HepG2 (cell line): ENCODE measurements around the gene DNM3. TPM values are rescaled to one million over a fixed set of nuclear protein-coding genes. Genes with fewer than 3 reads are reported as not detected.

Experiments
- ATAC-seq: fragments of 200-7000 bp; cut with Tn5 transposase; 3 replicates; pipeline ENCODE4 v1.9.1; 2020; ENCODE audit warnings: mild to moderate bottlenecking, moderate library complexity
- BruUV-seq: library from RNA; stranded (reverse); fragments of 400-500 nt; replicated peaks from 2 replicates; lab custom pipeline; 2021; lab: Mats Ljungman, UMichigan
- CTCF ChIA-PET: fragments of 300-600 bp; formaldehyde crosslinking; extraction: SDS; loops from one replicate; lab custom pipeline; 2021; ENCODE audit warnings: low total read pairs, inconsistent platforms, low intra/inter-chr PET ratio; lab: Yijun Ruan, JAX
- POLR2A ChIA-PET: fragments of 350-600 bp; sonication (Branson Sonifier 250); formaldehyde crosslinking; loops from one replicate; lab custom pipeline; 2020; ENCODE audit warnings: antibody characterized with exemption, inconsistent platforms; lab: Yijun Ruan, JAX
- DNase-seq: peaks from one replicate; pipeline ENCODE4 v3.0.0-alpha.2; 2015; ENCODE audit warnings: low spot score
- FAIRE-seq: peaks from 3 replicates; lab custom pipeline; 2011; peaks lifted over from hg19 to GRCh38; lab: Jason Lieb, UNC
- H2AFZ ChIP-seq: one replicate; pipeline ENCODE4 v1.6.1; 2011; ENCODE audit warnings: low read length, inconsistent platforms
- H3K27ac ChIP-seq: fragments of 300-600 bp; 3 replicates; pipeline ENCODE4 v1.8.0; 2011; ENCODE audit warnings: mixed run types, mild to moderate bottlenecking, mixed read lengths, low read length, inconsistent platforms; ENCODE audit not compliant: insufficient read depth; ENCODE audit errors: extremely low read length
- H3K27me3 ChIP-seq, 2 experiments: fragments of 200-600 bp in 1 of 2; 2 replicates in 1 of 2; 3 replicates in 1 of 2; pipeline versions ENCODE4 v1.6.0 to v1.8.0; 2011; ENCODE audit warnings: low read length in 2 of 2, mild to moderate bottlenecking in 2 of 2, moderate library complexity in 2 of 2, inconsistent platforms in 1 of 2; ENCODE audit not compliant: insufficient read depth in 2 of 2, control insufficient read depth in 1 of 2
- H3K36me3 ChIP-seq, 2 experiments: fragments of 200-600 bp in 1 of 2; replicated peaks in 1 of 2; 2 replicates in 1 of 2; 3 replicates in 1 of 2; pipeline versions ENCODE4 v1.5.1 to v1.8.0; 2011; ENCODE audit warnings: low read length in 2 of 2, inconsistent platforms in 1 of 2; ENCODE audit not compliant: insufficient read depth in 2 of 2, control insufficient read depth in 1 of 2
- H3K4me1 ChIP-seq: 2 replicates; pipeline ENCODE4 v1.5.1; 2012; ENCODE audit warnings: low read length, inconsistent platforms; ENCODE audit not compliant: insufficient read depth
- H3K4me2 ChIP-seq: 2 replicates; pipeline ENCODE4 v1.6.0; 2011; ENCODE audit warnings: low read depth, low read length, inconsistent platforms
- H3K4me3 ChIP-seq, 3 experiments: fragments of 200-600 bp in 1 of 3; sonication (generic), shearing (Covaris generic) in 1 of 3; replicated peaks in 1 of 3; 2 replicates each; pipeline ENCODE4 v1.5.1; 2011 to 2016; ENCODE audit warnings: low read length in 3 of 3, inconsistent platforms in 2 of 3, low read depth in 2 of 3, mild to moderate bottlenecking in 2 of 3, control low read depth in 1 of 3, mixed read lengths in 1 of 3; ENCODE audit not compliant: insufficient read depth in 1 of 3
- H3K79me2 ChIP-seq: one replicate; pipeline ENCODE4 v1.6.1; 2011; ENCODE audit warnings: low read length, inconsistent platforms; ENCODE audit not compliant: insufficient read depth
- H3K9ac ChIP-seq: 2 replicates; pipeline ENCODE4 v1.6.0; 2011; ENCODE audit warnings: mild to moderate bottlenecking, low read depth, low read length, inconsistent platforms; ENCODE audit not compliant: insufficient read depth
- H3K9me3 ChIP-seq: 2 replicates; pipeline ENCODE4 v1.5.1; 2012; ENCODE audit warnings: mild to moderate bottlenecking, low read length
- H4K20me1 ChIP-seq: 2 replicates; pipeline ENCODE4 v1.6.0; 2011; ENCODE audit warnings: inconsistent platforms, mild to moderate bottlenecking, low read length, moderate library complexity; ENCODE audit not compliant: insufficient read depth
- DPF2 ChIP-seq: sonication (generic); formaldehyde crosslinking; IDR thresholded peaks from 2 replicates; pipeline ENCODE4 v1.4.0; 2020; ENCODE audit warnings: mild to moderate bottlenecking, low read depth, missing genetic modification reagents, borderline replicate concordance
- GLMP ChIP-seq: sonication (generic); formaldehyde crosslinking; IDR thresholded peaks from 2 replicates; pipeline ENCODE4 v1.9.0; 2021; ENCODE audit warnings: missing genetic modification reagents, mild to moderate bottlenecking, borderline replicate concordance
- GTF2F1 ChIP-seq: fragments of 150-350 bp; IDR thresholded peaks from 2 replicates; pipeline ENCODE4 v1.6.1; 2014; ENCODE audit warnings: low read length
- HMGXB4 ChIP-seq, 2 experiments: sonication (generic) in 1 of 2; formaldehyde crosslinking in 1 of 2; IDR thresholded peaks; 2 replicates each; pipeline versions ENCODE4 v1.4.0 to v1.6.1; 2018 to 2020; ENCODE audit warnings: missing genetic modification reagents in 2 of 2, borderline replicate concordance in 1 of 2, low read depth in 1 of 2, mild to moderate bottlenecking in 1 of 2, missing biosample characterization in 1 of 2
- MAFK ChIP-seq, 2 experiments: IDR thresholded peaks in 1 of 2; conservative IDR thresholded peaks in 1 of 2; 2 replicates each; pipeline ENCODE4 v1.6.1; 2011; ENCODE audit warnings: improper control_type of control experiment in 2 of 2, low read length in 2 of 2
- MAZ ChIP-seq, 2 experiments: sonication (generic) in 1 of 2; formaldehyde crosslinking in 1 of 2; IDR thresholded peaks; 2 replicates each; pipeline versions ENCODE4 v1.5.0 to v1.6.1; 2012 to 2020; ENCODE audit warnings: low read depth in 2 of 2, mild to moderate bottlenecking in 2 of 2, borderline replicate concordance in 1 of 2, improper control_type of control experiment in 1 of 2, low read length in 1 of 2, missing genetic modification reagents in 1 of 2, moderate library complexity in 1 of 2
- NONO ChIP-seq, 2 experiments: fragments of 450-650 bp in 1 of 2; sonication (generic) in 1 of 2; formaldehyde crosslinking in 1 of 2; IDR thresholded peaks in 1 of 2; conservative IDR thresholded peaks in 1 of 2; 2 replicates each; pipeline versions ENCODE4 v1.6.1 to v1.8.0; 2017 to 2022; ENCODE audit warnings: mild to moderate bottlenecking in 1 of 2, missing genetic modification reagents in 1 of 2, moderate library complexity in 1 of 2
- PHB2 ChIP-seq: fragments of 450-650 bp; IDR thresholded peaks from 2 replicates; pipeline ENCODE4 v1.6.1; 2018; ENCODE audit not compliant: partially characterized antibody
- RFX5 ChIP-seq: IDR thresholded peaks from 2 replicates; pipeline ENCODE4 v1.6.1; 2011; ENCODE audit warnings: low read depth, low read length, improper control_type of control experiment
- SMAD9 ChIP-seq: sonication (generic); formaldehyde crosslinking; IDR thresholded peaks from 2 replicates; pipeline ENCODE4 v1.5.1; 2020; ENCODE audit warnings: mild to moderate bottlenecking, missing genetic modification reagents
- TBL1XR1 ChIP-seq: fragments of 150-350 bp; IDR thresholded peaks from 2 replicates; pipeline ENCODE4 v1.6.1; 2014; ENCODE audit warnings: borderline replicate concordance, low read length; ENCODE audit not compliant: partially characterized antibody
- TFAP4 ChIP-seq: sonication (generic); IDR thresholded peaks from 2 replicates; pipeline ENCODE4 v1.6.1; 2016; ENCODE audit warnings: low read depth, borderline replicate concordance
- TMF1 ChIP-seq: sonication (generic); formaldehyde crosslinking; IDR thresholded peaks from 2 replicates; pipeline ENCODE4 v1.8.1; 2022; ENCODE audit warnings: low read depth, missing genetic modification reagents
- ZFP37 ChIP-seq: sonication (generic); formaldehyde crosslinking; IDR thresholded peaks from 2 replicates; pipeline ENCODE4 v1.4.0; 2020; ENCODE audit warnings: missing genetic modification reagents, borderline replicate concordance
- ZFY ChIP-seq: sonication (generic); formaldehyde crosslinking; IDR thresholded peaks from 2 replicates; pipeline ENCODE4 v1.4.0; 2020; ENCODE audit warnings: missing genetic modification reagents
- ZNF160 ChIP-seq: sonication (generic); formaldehyde crosslinking; IDR thresholded peaks from 2 replicates; pipeline ENCODE4 v1.8.0; 2022; ENCODE audit warnings: mild to moderate bottlenecking, inconsistent platforms, missing genetic modification reagents
- ZNF3 ChIP-seq: IDR thresholded peaks from 2 replicates; pipeline ENCODE4 v1.7.0; 2017; ENCODE audit warnings: inconsistent platforms
- ZNF329 ChIP-seq: sonication (generic); formaldehyde crosslinking; IDR thresholded peaks from 2 replicates; pipeline ENCODE4 v1.9.0; 2021; ENCODE audit warnings: low read depth, mild to moderate bottlenecking, missing genetic modification reagents
- ZNF589 ChIP-seq: sonication (generic); formaldehyde crosslinking; conservative IDR thresholded peaks from 2 replicates; pipeline ENCODE4 v1.8.0; 2022; ENCODE audit warnings: mild to moderate bottlenecking, moderate library complexity, missing genetic modification reagents
- WGBS: methylation state at CpG from one replicate; pipeline ENCODE4 v1.1.6; 2017; ENCODE audit warnings: low lambda C conversion rate; 5-methylcytosine and 5-hydroxymethylcytosine counted together
- in situ Hi-C: cut with HindIII; loops from 2 replicates; pipeline ENCODE4 v1.10.0; 2017; ENCODE audit warnings: low pct_unique_long_range_greater_than_20kb; ENCODE audit not compliant: extremely low pct_ligation_motif_present
- intact Hi-C: fragments of 100-400 bp; cut with micrococcal nuclease; formaldehyde crosslinking; loops from one replicate; pipeline ENCODE4 v1.10.0; 2022; ENCODE audit not compliant: unreplicated experiment
- polyA plus RNA-seq, 8 experiments: library from polyadenylated mRNA; depleted of rRNA in 3 of 8; stranded (reverse) in 7 of 8; unstranded in 1 of 8; fragments of >200 nt; fragmentation: Illumina TruSeq in 4 of 8; extraction: Trizol in 4 of 8; gene quantifications; 2 replicates each; pipeline versions ENCODE4 v1.2.1 to v1.2.3, GENCODE V29; 2011 to 2016; ENCODE audit warnings: low read depth in 4 of 8, missing spikeins in 1 of 8, mixed read lengths in 1 of 8; ENCODE audit not compliant: insufficient read depth in 1 of 8
- total RNA-seq, 5 experiments: library from RNA; depleted of rRNA; stranded (reverse); fragments of >200 nt; fragmentation: Illumina TruSeq; extraction: Trizol; gene quantifications; 2 replicates each; pipeline ENCODE4 v1.2.3, GENCODE V29; 2016; ENCODE audit warnings: low read depth in 1 of 5

Gene DNM3
- total and polyA plus RNA-seq, 2 of the 13 experiments (the other 11 are each of a cell fraction or from before 2014, with no cell fraction given) = 0.05 TPM; not detected in 1

- H3K79me2 ChIP-seq = no peaks in the 10 kb centered on the region
- no peak overlapping the region for H2AFZ ChIP-seq
- H4K20me1 ChIP-seq = no peaks in the 10 kb centered on the region
- 45% methylated on average over 5 of the region's 5 CpGs for WGBS
- no peak for DNase-seq
- no peak for ATAC-seq
- ChIA-PET CTCF (no interaction called here), POLR2A (no interaction called here)
- H3K4me2 ChIP-seq = no peak overlapping the region
- no peak overlapping the region for H3K27ac ChIP-seq
- FAIRE-seq = no peak
- H3K27me3 ChIP-seq = no peaks in the 10 kb centered on the region
- no peak overlapping the region for H3K4me3 ChIP-seq
- no TSS peak for BruUV-seq
- H3K36me3 ChIP-seq = no peaks in the 10 kb centered on the region
- in situ Hi-C loops (no loop called here), intact Hi-C loops (no loop called here)
- H3K9me3 ChIP-seq = no peaks in the 10 kb centered on the region
- H3K4me1 ChIP-seq = no peaks in the 10 kb centered on the region
- H3K9ac ChIP-seq = no peak overlapping the region
- TF ChIP-seq MAZ (IDR thresholded peaks at IDR 0.05; ENCODE audit: borderline replicate concordance, low read depth, low read length) = no peak
- TF ChIP-seq MAZ (CRISPR knock-in tag; IDR thresholded peaks at IDR 0.05; ENCODE audit: low read depth) = no peak
- TF ChIP-seq DPF2 (CRISPR knock-in tag) = no peak
- no peak for TF ChIP-seq SMAD9 (CRISPR knock-in tag)
- TF ChIP-seq TBL1XR1 = no peak
- no peak for TF ChIP-seq GTF2F1
- TF ChIP-seq HMGXB4 (CRISPR knock-in tag; IDR thresholded peaks at IDR 0.05; ENCODE audit: borderline replicate concordance in 1 of 2, low read depth in 1 of 2) = no peak
- TF ChIP-seq ZNF3 (CRISPR knock-in tag) = no peak
- TF ChIP-seq ZNF329 (CRISPR knock-in tag) = no peak
- no peak for TF ChIP-seq ZFP37 (CRISPR knock-in tag)
- no peak for TF ChIP-seq ZNF589 (CRISPR knock-in tag)
- no peak for TF ChIP-seq NONO (IDR thresholded peaks at IDR 0.05)
- no peak for TF ChIP-seq NONO (CRISPR knock-in tag; conservative IDR thresholded peaks at IDR 0.05)
- TF ChIP-seq RFX5 = no peak
- no peak for TF ChIP-seq TMF1 (CRISPR knock-in tag)
- TF ChIP-seq PHB2 = no peak
- no peak for TF ChIP-seq ZNF160
- no peak for TF ChIP-seq GLMP (CRISPR knock-in tag)
- TF ChIP-seq ZFY (CRISPR knock-in tag) = no peak
- no peak for TF ChIP-seq MAFK (conservative IDR thresholded peaks at IDR 0.05 in 1 of 2, IDR thresholded peaks at IDR 0.05 in 1 of 2; ENCODE audit: low read length in 2 of 2)
- TF ChIP-seq TFAP4 = no peak
- TF ChIP-seq, all 625 proteins: peak for 0
These were observed 199.2 kb downstream of the DNM3 start for GRCh38 chr1:172040466-172040865.
